HUES6 (cell line): ENCODE measurements around the gene NUP93.
"Not testable (repeated sequence)": the region's sequence is repeated elsewhere in the genome, so short reads cannot be mapped to it uniquely, and the experiment has no call there.

Experiments used
- H3K27ac ChIP-seq: 2 replicates; pipeline ENCODE4 v1.7.0; 2013; ENCODE audit warnings: low read depth, mild to moderate bottlenecking, low read length, inconsistent platforms
- H3K27me3 ChIP-seq: 2 replicates; pipeline ENCODE4 v1.6.1; 2013; ENCODE audit warnings: low read length; ENCODE audit not compliant: control insufficient read depth, insufficient read depth
- H3K36me3 ChIP-seq: 2 replicates; pipeline ENCODE4 v1.6.1; 2013; ENCODE audit warnings: low read length; ENCODE audit not compliant: control insufficient read depth, insufficient read depth
- H3K4me1 ChIP-seq: 2 replicates; pipeline ENCODE4 v1.6.1; 2013; ENCODE audit warnings: low read length; ENCODE audit not compliant: control insufficient read depth, insufficient read depth
- H3K4me3 ChIP-seq: 2 replicates; pipeline ENCODE4 v1.5.1; 2013; ENCODE audit warnings: low read depth, low read length
- H3K9ac ChIP-seq: one replicate; pipeline ENCODE4 v1.6.1; 2013; ENCODE audit warnings: mild to moderate bottlenecking, low read length
- H3K9me3 ChIP-seq: 2 replicates; pipeline ENCODE4 v1.6.1; 2013; ENCODE audit warnings: low read depth, low read length; ENCODE audit not compliant: control insufficient read depth, insufficient read depth

NUP93 gene

GRCh38 chr16:56710181-56710737 lies 19.7 kb upstream of the NUP93 start:
- Histone ChIP-seq H3K27ac (no peak overlapping the region), H3K27me3 (no peaks in the 10 kb centered on the region), H3K9me3 (no peaks in the 10 kb centered on the region), H3K4me1 (peaks cover 7% of the 10 kb centered on the region; the same call in 1 of the 2 replicates), H3K36me3 (no peaks in the 10 kb centered on the region), H3K4me3 (no peak overlapping the region), H3K9ac (no peak overlapping the region)

GRCh38 chr16:56711862-56712261 lies 18.1 kb upstream of the NUP93 start:
- H3K4me3 ChIP-seq, result no peak overlapping the region
- no peak overlapping the region for H3K27ac ChIP-seq
- peaks cover 7% of the 10 kb centered on the region; the same call in 1 of the 2 replicates for H3K4me1 ChIP-seq
- no peaks in the 10 kb centered on the region for H3K9me3 ChIP-seq
- no peak overlapping the region for H3K9ac ChIP-seq
- H3K36me3 ChIP-seq, result no peaks in the 10 kb centered on the region
- no peaks in the 10 kb centered on the region for H3K27me3 ChIP-seq

GRCh38 chr16:56713794-56714193 lies 16.1 kb upstream of the NUP93 start:
- Histone ChIP-seq H3K9me3 (no peaks in the 10 kb centered on the region), H3K4me3 (no peak overlapping the region), H3K36me3 (no peaks in the 10 kb centered on the region), H3K27ac (no peak overlapping the region), H3K4me1 (0 out of 2 replicates have a peak, but pooled peaks cover under 1% of the 10 kb centered on the region), H3K27me3 (no peaks in the 10 kb centered on the region), H3K9ac (no peak overlapping the region)

DNA sequence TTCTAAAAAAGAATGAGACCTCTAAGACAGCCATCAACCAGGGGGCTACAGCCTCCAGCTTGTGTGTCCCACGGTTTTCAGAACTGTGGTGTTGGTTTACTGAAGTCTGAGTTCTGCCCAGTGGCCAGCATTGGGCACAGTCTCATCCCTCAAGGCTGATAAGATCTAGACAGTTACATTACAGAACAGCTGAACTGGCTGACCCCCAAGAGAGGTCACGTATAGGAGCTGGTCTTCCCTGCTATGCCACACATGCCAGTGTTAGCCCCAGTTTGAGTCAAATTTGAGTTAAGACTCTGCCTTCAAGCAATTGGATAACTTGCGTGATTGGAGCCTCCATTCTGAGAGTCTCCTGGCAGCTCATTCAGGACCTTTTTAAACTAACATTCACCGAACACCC lies 14.8 kb upstream of the NUP93 start:
- no peaks in the 10 kb centered on the region for H3K27me3 ChIP-seq
- H3K4me1 ChIP-seq, result no peaks in the 10 kb centered on the region

GRCh38 chr16:56716761-56717160 lies 13.2 kb upstream of the NUP93 start:
- Histone ChIP-seq H3K27me3 (no peaks in the 10 kb centered on the region), H3K9me3 (no peaks in the 10 kb centered on the region), H3K9ac (no peak overlapping the region), H3K27ac (no peak overlapping the region), H3K4me1 (no peaks in the 10 kb centered on the region), H3K36me3 (no peaks in the 10 kb centered on the region), H3K4me3 (no peak overlapping the region)

More for the DNA sequence above, 14.8 kb upstream of the NUP93 start:
- no peak overlapping the region for H3K9ac ChIP-seq
- H3K9me3 ChIP-seq, result no peaks in the 10 kb centered on the region
- H3K4me3 ChIP-seq, result no peak overlapping the region
- H3K36me3 ChIP-seq, result no peaks in the 10 kb centered on the region
- H3K27ac ChIP-seq, result no peak overlapping the region

DNA sequence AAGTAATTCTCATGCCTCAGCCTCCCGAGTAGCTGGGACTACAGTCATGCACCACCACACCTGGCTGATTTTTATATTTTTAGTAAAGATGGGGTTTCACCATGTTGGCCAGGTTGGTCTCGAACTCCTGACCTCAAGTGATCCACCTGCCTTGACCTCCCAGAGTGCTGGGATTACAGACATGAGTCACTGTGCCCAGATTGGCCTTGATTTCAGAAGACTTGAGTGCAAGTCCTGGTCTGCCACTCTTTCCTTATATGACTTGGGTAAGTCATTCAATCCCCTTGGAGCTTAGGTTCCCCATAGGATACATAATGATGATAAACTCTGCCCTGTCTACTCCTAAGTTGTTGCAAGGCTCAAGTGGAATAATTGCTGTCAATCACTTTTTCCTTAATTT lies 12.4 kb upstream of the NUP93 start:
- not testable (repeated sequence) for H3K4me1 ChIP-seq, H3K27me3 ChIP-seq, H3K9ac ChIP-seq, H3K36me3 ChIP-seq, H3K9me3 ChIP-seq, H3K27ac ChIP-seq, H3K4me3 ChIP-seq

GRCh38 chr16:56722200-56722842 lies 7.6 kb upstream of the NUP93 start:
- Histone ChIP-seq H3K4me1 (no peaks in the 10 kb centered on the region), H3K9ac (no peak overlapping the region), H3K27me3 (no peaks in the 10 kb centered on the region), H3K27ac (no peak overlapping the region), H3K36me3 (no peaks in the 10 kb centered on the region), H3K9me3 (no peaks in the 10 kb centered on the region), H3K4me3 (no peak overlapping the region)

DNA sequence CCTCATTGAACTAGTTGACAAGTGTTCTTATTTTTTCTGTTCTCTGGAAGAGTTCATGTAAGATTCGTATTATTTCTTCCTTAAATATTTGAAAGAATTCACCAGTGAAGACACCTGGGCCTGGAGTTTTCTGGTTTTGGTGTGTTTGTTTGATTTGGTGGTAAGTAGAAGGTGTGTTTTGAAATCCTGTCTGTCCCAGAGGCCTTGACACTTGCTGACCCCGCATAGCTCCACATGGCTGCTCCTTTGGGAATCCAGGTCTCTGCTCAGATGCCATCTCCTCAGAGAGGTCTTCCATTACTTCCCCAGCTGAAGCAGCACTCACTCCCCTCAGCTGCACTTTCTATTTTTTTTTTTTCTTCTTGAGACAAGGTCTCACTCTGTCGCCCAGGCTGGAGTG lies 5.7 kb upstream of the NUP93 start:
- Histone ChIP-seq H3K4me1 (peaks cover 7% of the 10 kb centered on the region; the same call in 1 of the 2 replicates), H3K4me3 (no peak overlapping the region)

DNA sequence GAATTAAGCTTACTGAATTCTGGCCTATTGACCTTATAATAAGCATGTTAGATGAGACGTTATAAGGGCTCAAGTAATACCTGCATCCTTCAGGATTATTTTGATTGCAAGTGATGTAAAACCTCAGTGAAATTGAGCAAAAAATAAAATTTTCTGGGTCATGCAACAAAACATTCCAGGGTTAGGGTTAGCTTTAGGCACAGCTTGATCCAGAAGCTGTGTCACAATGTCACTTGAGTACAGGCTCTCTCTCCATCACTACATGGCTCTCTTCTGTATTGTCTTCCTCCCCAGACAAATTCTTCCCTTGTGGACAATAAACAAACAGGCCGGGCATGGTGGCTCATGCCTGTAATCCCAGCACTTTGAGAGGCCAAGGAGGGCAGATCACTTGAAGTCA lies 3.6 kb upstream of the NUP93 start:
- Histone ChIP-seq H3K4me3 (no peak overlapping the region), H3K36me3 (no peaks in the 10 kb centered on the region), H3K27ac (no peak overlapping the region), H3K27me3 (no peaks in the 10 kb centered on the region), H3K9me3 (no peaks in the 10 kb centered on the region), H3K4me1 (peaks cover 12% of the 10 kb centered on the region; the same call in 1 of the 2 replicates), H3K9ac (no peak overlapping the region)

More for the DNA sequence above, 5.7 kb upstream of the NUP93 start:
- H3K9me3 ChIP-seq, result no peaks in the 10 kb centered on the region
- no peak overlapping the region for H3K9ac ChIP-seq
- no peaks in the 10 kb centered on the region for H3K36me3 ChIP-seq
- no peak overlapping the region for H3K27ac ChIP-seq
- no peaks in the 10 kb centered on the region for H3K27me3 ChIP-seq

DNA sequence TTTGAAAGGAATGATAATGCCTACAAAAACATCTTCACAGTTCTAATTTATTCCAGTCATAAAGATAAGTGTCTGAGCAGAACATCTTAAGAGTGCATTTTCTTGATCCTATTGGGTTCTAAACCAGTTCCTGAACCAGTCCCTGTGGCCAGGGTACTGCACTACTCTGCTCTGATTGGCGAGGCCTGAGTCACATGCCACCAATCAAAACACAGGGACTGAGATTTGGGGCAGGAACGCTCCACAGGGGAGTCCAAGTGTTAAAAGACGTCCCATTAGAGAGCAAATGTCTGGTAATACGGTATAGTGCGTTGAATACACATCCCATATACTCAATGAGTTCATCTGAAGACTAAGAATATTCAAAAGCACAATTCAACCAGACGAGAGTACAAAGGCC lies 3.0 kb upstream of the NUP93 start:
- Histone ChIP-seq H3K4me1 (peaks cover 12% of the 10 kb centered on the region; the same call in 1 of the 2 replicates), H3K4me3 (no peak overlapping the region), H3K27me3 (no peaks in the 10 kb centered on the region), H3K36me3 (no peaks in the 10 kb centered on the region), H3K9ac (no peak overlapping the region), H3K27ac (no peak overlapping the region), H3K9me3 (no peaks in the 10 kb centered on the region)

DNA sequence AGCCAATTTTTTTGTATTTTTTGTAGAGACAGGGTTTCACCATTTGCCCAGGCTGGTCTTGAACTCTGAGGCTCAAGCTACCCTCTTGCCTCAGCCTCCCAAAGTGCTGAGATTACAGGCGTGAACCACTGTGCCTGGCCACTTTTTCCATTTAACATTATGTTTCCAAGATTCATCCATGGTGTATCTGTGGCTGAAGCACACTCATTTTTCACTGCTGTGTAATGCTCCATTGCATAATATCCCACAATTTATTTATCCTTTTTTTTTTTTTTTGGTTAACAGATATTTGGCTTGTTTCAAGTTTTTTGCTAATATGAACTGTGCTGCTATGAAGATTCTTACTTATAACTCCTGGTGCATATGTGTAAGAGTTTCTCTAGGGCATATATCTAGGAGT lies 1.9 kb upstream of the NUP93 start:
- no peak overlapping the region for H3K4me3 ChIP-seq
- H3K27me3 ChIP-seq, result no peaks in the 10 kb centered on the region
- H3K9me3 ChIP-seq, result no peaks in the 10 kb centered on the region
- H3K27ac ChIP-seq, result no peak overlapping the region
- H3K9ac ChIP-seq, result no peak overlapping the region
- H3K4me1 ChIP-seq, result peaks cover 12% of the 10 kb centered on the region; the same call in 1 of the 2 replicates
- H3K36me3 ChIP-seq, result no peaks in the 10 kb centered on the region
